Left ventricle myocardium inferior (tissue), 1 donor: ENCODE data around the gene LUZP2. TPM values are rescaled to one million over a fixed set of nuclear protein-coding genes. Genes with fewer than 3 reads are reported as not detected.

ENCODE experiments used
- DNase-seq: peaks from one replicate; pipeline ENCODE4 v3.0.0-alpha.2; 2020
- H3K27ac ChIP-seq: fragments of 200-600 bp; replicated peaks from 2 replicates; pipeline ENCODE4 v1.8.0; 2021
- H3K27me3 ChIP-seq: fragments of 200-600 bp; 2 replicates; pipeline ENCODE4 v1.8.0; 2021; ENCODE audit warnings: low read depth
- H3K36me3 ChIP-seq: fragments of 200-600 bp; 2 replicates; pipeline ENCODE4 v1.8.0; 2021
- H3K4me1 ChIP-seq: fragments of 200-600 bp; 2 replicates; pipeline ENCODE4 v1.8.0; 2021
- H3K4me3 ChIP-seq: fragments of 200-600 bp; 2 replicates; pipeline ENCODE4 v1.8.0; 2021; ENCODE audit warnings: mild to moderate bottlenecking, moderate library complexity
- H3K9me3 ChIP-seq: fragments of 200-600 bp; replicated peaks from 2 replicates; pipeline ENCODE4 v1.8.0; 2021
- intact Hi-C: fragments of 100-400 bp; cut with micrococcal nuclease; formaldehyde crosslinking; loops from one replicate; pipeline ENCODE4 v1.11.0; 2022
- total RNA-seq: library from RNA; stranded (reverse); fragmentation: NEBNext Ultra II Directional; extraction: Animal tissue kit (Norgen Biotek cat#: 25700); gene quantifications from one replicate; pipeline ENCODE4 v1.2.1, GENCODE V29; 2021
- TF ChIP-seq, protein P1 (sequence below): fragments of 200-600 bp; IDR thresholded peaks from 2 replicates; pipeline ENCODE4 v1.8.0; 2021; ENCODE audit warnings: antibody characterized with exemption, mild to moderate bottlenecking, borderline replicate concordance
- donor health status: DM: no; HTN: yes; CAD: no; lungs with severe emphysema.

LUZP2 gene
- total RNA-seq, 1 donor from 2014 or later: not detected

DNA sequence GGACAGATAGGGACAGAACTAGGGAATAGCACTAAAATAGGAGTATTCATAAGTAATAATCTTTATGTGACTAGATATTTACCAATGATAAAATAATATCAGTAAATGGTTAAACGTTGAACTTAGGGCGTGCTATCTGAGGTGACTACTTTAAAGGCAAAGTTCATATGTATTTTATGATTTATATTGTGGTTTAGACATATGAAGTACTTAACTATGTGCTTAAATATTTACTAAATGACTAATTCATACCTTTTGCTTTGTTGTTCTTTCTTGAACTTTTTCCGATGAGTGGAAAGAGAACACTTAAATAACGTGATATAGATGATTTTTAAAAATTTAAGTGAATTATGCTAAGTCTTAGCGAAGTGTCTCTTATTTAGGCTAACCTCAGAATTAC, 14.7 kb downstream of the LUZP2 start:
- Histone ChIP-seq H3K4me3 (no peak overlapping the region), H3K9me3 (no peaks in the 10 kb centered on the region)
- TF ChIP-seq, protein P1, sequence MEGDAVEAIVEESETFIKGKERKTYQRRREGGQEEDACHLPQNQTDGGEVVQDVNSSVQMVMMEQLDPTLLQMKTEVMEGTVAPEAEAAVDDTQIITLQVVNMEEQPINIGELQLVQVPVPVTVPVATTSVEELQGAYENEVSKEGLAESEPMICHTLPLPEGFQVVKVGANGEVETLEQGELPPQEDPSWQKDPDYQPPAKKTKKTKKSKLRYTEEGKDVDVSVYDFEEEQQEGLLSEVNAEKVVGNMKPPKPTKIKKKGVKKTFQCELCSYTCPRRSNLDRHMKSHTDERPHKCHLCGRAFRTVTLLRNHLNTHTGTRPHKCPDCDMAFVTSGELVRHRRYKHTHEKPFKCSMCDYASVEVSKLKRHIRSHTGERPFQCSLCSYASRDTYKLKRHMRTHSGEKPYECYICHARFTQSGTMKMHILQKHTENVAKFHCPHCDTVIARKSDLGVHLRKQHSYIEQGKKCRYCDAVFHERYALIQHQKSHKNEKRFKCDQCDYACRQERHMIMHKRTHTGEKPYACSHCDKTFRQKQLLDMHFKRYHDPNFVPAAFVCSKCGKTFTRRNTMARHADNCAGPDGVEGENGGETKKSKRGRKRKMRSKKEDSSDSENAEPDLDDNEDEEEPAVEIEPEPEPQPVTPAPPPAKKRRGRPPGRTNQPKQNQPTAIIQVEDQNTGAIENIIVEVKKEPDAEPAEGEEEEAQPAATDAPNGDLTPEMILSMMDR: no peak

DNA sequence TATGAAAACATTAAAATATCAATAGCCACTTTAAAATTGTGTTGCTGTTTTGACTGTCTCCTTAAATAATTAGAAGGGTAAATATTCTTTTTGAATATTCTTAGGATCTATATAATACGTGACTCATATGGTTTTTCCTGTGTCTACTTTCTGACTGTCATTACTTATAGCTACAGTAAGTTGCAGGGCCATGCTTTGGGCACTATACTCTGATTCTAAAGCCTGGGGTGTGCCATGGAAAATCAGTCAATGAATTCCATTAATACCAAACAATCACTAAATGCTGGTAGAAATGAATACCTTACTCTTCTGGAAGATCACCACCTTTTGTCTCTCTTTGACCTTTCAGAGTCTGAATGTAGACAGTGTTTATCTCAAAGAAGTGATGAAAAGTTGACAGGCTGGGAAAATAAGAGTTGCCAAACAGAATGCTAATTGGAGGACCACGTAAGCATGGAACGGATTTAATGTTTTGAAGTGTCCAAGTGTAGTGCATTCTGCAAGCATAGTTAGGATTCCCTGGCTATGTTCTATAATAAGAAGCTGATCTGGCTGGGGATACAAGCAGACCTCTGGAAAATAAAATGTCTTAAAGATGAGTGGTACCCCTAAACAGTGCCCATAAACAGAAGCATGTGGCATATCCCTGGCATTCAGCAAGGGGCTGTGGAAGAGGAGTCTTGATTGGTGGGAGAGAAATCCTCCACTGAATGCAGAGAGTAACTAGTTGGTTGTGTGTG, 16.8 kb downstream of the LUZP2 start:
- no peak for DNase-seq
- Histone ChIP-seq H3K27ac (no peak overlapping the region), H3K27me3 (no peaks in the 10 kb centered on the region), H3K36me3 (no peaks in the 10 kb centered on the region), H3K4me3 (no peak overlapping the region), H3K9me3 (no peaks in the 10 kb centered on the region), H3K4me1 (no peaks in the 10 kb centered on the region)
- intact Hi-C loops: no loop called here
- TF ChIP-seq, protein P1: no peak

More for the DNA sequence above, 14.7 kb downstream of the LUZP2 start:
- DNase-seq: no peak
- intact Hi-C loops: no loop called here
- no peak overlapping the region for H3K27ac ChIP-seq
- H3K4me1 ChIP-seq: no peaks in the 10 kb centered on the region
- no peaks in the 10 kb centered on the region for H3K36me3 ChIP-seq
- no peaks in the 10 kb centered on the region for H3K27me3 ChIP-seq

DNA sequence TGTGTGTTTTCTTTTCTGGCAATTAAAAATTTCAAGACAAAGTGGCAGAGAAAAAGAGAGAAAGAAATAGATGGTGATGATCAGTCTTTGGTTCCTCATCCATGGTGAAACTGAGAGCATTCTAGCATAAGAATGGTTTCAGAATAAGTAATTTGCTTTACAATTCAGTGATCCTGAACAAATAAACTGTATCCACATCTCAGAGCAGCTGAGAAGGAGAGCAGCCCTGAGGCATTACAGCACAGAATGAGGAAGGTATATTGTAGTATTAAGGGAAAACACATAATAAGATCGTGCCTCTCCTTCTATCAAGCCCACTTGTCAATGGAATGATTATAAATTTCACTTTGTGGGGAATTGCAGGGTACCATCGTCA, 17.4 kb downstream of the LUZP2 start:
- intact Hi-C loops: no loop called here
- H3K4me1 ChIP-seq: no peaks in the 10 kb centered on the region
- no peaks in the 10 kb centered on the region for H3K9me3 ChIP-seq
- H3K27me3 ChIP-seq: no peaks in the 10 kb centered on the region
- no peak overlapping the region for H3K4me3 ChIP-seq
- H3K36me3 ChIP-seq: no peaks in the 10 kb centered on the region
- TF ChIP-seq, protein P1: no peak
- DNase-seq: no peak
- H3K27ac ChIP-seq: no peak overlapping the region

DNA sequence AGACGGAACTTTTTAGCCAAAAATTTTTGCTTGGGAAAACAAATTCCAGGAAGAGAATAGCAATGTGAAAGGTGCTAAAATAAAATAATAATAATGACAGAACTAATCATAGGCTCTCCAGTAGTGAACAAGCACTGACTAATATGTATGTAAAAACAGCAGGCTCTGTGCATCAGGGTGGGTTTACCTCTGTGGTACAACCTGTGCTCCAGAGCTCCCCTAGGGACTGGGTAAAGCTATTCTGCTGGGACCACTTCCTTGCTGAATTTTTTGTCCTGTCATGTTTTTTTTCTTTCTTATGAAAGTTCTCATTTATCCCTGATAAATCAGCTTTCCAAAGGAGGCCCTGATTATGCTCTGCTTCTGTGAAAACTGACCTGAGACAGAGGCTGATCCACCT, 18.8 kb downstream of the LUZP2 start:
- no peak for DNase-seq
- Histone ChIP-seq H3K27ac (no peak overlapping the region), H3K27me3 (no peaks in the 10 kb centered on the region), H3K36me3 (no peaks in the 10 kb centered on the region), H3K4me3 (no peak overlapping the region), H3K4me1 (no peaks in the 10 kb centered on the region), H3K9me3 (no peaks in the 10 kb centered on the region)
- intact Hi-C loops: no loop called here
- TF ChIP-seq, protein P1: no peak

DNA sequence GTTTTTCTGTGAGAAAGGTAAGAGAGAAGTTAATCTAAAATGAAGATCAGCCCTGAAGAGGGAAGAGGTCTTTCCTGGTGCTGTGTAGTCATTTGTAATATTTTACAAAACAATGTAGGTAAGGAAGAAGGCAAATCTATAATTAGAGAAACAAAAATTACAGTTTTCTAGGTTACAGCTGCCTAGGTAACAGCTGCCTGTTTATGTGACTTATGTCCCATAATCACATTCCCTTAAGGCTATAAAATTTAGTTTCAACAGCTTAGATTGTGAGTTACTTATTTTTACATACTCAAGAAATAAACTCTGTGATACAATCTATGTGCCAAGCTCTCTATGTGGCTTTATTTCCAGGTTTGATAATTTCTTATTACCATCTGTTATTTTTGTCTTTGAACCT, 19.8 kb downstream of the LUZP2 start:
- Histone ChIP-seq H3K27ac (no peak overlapping the region), H3K4me1 (no peaks in the 10 kb centered on the region), H3K9me3 (no peaks in the 10 kb centered on the region), H3K27me3 (no peaks in the 10 kb centered on the region), H3K36me3 (no peaks in the 10 kb centered on the region), H3K4me3 (no peak overlapping the region)
- DNase-seq: no peak
- intact Hi-C loops: no loop called here
- TF ChIP-seq, protein P1: no peak
